ENCODE results near the gene NKIRAS2. TPM values are rescaled to one million over a fixed set of nuclear protein-coding genes. Genes with fewer than 3 reads are reported as not detected.

Gene NKIRAS2
- total RNA-seq, 1 donor from 2014 or later: 63.6 TPM

DNA sequence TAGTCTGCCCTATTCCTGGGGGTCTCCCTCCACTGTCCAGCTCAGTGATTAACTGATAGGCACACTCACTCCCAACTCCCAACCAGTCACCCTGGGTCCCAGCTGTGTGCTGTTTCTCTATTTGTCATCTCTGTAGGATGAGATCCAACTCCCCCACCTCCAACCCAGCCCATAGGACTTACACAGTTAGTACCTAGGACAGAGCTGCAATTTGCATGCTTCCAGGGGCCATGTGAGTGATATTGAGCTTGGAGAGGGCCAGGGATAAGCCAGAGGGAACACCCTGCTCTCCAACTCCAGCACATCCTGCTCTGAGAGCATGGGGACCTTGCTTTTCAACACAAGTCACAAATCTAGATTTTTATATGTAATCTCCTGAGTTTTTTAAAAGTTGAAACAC, 21.7 kb downstream of the NKIRAS2 start:
- DNase-seq (ENCODE audit: low spot score in 2 of 2): no peak
- TF ChIP-seq, protein P1, sequence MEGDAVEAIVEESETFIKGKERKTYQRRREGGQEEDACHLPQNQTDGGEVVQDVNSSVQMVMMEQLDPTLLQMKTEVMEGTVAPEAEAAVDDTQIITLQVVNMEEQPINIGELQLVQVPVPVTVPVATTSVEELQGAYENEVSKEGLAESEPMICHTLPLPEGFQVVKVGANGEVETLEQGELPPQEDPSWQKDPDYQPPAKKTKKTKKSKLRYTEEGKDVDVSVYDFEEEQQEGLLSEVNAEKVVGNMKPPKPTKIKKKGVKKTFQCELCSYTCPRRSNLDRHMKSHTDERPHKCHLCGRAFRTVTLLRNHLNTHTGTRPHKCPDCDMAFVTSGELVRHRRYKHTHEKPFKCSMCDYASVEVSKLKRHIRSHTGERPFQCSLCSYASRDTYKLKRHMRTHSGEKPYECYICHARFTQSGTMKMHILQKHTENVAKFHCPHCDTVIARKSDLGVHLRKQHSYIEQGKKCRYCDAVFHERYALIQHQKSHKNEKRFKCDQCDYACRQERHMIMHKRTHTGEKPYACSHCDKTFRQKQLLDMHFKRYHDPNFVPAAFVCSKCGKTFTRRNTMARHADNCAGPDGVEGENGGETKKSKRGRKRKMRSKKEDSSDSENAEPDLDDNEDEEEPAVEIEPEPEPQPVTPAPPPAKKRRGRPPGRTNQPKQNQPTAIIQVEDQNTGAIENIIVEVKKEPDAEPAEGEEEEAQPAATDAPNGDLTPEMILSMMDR (IDR thresholded peaks at IDR 0.05): no peak
- intact Hi-C loops (cut with DNase I): no loop called here
- no peaks in the 10 kb centered on the region for H3K36me3 ChIP-seq
- no peaks in the 10 kb centered on the region for H3K27me3 ChIP-seq
- H3K4me1 ChIP-seq: peaks cover 0 to 4% of the 10 kb centered on the region in 2 donors
- H3K27ac ChIP-seq: no peak overlapping the region
- no peak overlapping the region for H3K4me3 ChIP-seq
- H3K9me3 ChIP-seq: no peaks in the 10 kb centered on the region

DNA sequence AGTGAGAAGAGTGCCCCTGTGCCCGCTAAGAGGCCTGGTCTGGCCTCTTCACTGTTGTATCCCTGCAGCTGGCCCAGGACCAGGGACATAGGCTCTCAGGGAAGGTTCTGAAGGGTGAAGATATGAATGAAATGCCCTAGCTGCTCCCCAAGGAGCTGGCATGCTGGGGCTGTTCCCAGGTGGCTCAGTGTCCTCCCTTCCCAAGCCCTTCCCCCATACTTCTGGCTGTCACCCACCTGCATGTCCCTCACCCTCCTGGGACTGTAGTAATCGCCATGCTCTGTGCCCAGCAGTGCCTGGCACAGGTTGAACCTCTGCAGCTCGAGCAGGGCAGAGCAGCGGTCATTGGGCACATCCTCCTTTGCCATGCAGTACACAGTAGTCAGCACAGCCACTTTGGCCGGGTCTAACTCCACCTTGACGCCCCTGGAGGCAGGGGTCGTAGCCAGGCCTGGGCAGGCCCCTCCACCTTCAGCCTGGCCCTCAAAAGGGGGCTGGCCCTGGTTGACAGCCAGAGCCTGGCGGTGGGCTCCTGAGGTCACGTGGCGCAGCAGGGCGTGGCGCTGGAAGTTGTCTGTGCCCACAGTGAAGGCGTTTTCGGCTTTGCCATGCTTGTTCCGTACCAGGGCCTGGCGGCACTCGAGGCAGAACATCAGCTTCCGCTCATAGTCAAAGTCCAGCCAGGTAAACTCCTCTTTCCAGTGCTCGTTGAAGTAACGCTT, 22.9 kb downstream of the NKIRAS2 start:
- Histone ChIP-seq H3K4me3 (no peak overlapping the region), H3K9me3 (no peaks in the 10 kb centered on the region), H3K4me1 (peaks cover 0 to 4% of the 10 kb centered on the region in 2 donors), H3K36me3 (no peaks in the 10 kb centered on the region), H3K27ac (no peak overlapping the region), H3K27me3 (no peaks in the 10 kb centered on the region)
- intact Hi-C loops (cut with DNase I): no loop called here
- TF ChIP-seq, protein P1 (IDR thresholded peaks at IDR 0.05): no peak
- no peak for DNase-seq (ENCODE audit: low spot score in 2 of 2)

DNA sequence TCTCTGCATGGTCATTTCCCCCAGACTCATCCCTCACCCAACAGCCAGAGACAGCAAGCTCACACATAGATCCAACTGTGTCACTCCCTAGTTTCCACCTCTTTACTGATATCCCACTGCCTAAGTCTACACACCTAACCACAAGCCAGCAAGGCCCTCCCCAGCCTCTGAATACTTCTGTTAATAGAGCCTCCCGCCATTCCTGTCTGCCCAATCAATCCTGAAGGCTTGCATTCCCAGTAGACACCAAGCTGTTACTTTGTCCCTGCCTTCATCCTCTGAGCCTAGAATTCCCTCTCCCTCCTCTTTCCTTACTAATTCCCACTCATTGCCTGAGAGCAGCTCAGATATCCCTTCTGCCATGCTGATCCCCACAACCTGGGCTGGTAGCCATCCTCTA, 25.8 kb downstream of the NKIRAS2 start:
- DNase-seq (ENCODE audit: low spot score in 2 of 2): no peak
- intact Hi-C loops (cut with DNase I): no loop called here
- H3K27ac ChIP-seq: no peak overlapping the region
- no peaks in the 10 kb centered on the region for H3K27me3 ChIP-seq
- no peaks in the 10 kb centered on the region for H3K4me1 ChIP-seq
- no peaks in the 10 kb centered on the region for H3K36me3 ChIP-seq
- TF ChIP-seq, protein P1 (IDR thresholded peaks at IDR 0.05): no peak
- H3K4me3 ChIP-seq: no peak overlapping the region
- H3K9me3 ChIP-seq: no peaks in the 10 kb centered on the region

DNA sequence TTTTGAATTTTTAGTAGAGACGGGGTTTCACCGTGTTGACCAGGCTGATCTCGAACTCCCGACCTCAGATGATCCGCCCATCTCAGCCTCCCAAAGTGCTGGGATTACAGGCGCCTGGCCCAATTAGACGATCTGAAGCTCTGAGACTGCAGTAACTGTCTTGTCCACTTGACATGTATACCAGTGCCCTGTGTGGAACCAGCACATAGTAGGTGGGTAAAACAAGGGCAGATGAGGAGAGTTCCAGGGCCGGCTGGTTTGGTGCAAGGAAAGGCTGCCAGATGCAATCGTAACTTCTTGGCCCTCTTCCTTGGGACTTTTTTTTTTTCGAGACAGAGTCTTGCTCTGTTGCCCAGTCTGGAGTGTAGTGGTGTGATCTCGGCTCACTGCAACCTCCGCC, 27.5 kb downstream of the NKIRAS2 start:
- Histone ChIP-seq H3K36me3 (no peaks in the 10 kb centered on the region), H3K27me3 (no peaks in the 10 kb centered on the region), H3K4me3 (no peak overlapping the region), H3K4me1 (no peaks in the 10 kb centered on the region), H3K9me3 (no peaks in the 10 kb centered on the region), H3K27ac (no peak overlapping the region)
- intact Hi-C loops (cut with DNase I): no loop called here
- TF ChIP-seq, protein P1 (IDR thresholded peaks at IDR 0.05): no peak
- DNase-seq (ENCODE audit: low spot score in 2 of 2): no peak

DNA sequence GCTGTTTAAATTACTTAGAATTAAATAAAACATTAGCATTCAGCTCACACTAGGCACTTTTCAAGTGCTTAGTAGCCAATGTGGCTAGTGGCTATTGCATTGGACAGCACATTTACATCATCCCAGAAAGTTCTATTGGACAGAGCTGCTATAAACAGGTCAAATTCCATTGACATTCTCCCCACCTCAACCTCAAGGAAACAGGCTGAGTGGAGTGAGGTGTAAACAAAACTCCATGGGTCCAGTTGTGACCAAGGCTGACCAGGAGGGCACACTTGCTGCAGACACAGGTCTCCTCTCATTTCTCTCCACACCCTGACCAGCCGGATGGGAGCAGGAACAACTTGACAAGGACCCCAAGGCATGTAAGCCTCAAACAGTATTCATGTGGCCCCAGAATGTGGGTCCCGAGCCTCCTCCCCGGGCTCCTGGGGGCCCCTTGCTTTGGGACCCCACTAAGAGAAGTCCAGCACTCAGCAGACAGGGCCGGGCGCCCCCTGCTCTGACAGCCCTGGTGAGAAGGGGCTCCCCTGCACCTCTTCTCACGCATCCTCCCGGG, 30.0 kb downstream of the NKIRAS2 start:
- Histone ChIP-seq H3K4me1 (no peaks in the 10 kb centered on the region), H3K4me3 (peak overlapping the region; percentile 65 to 84), H3K36me3 (no peaks in the 10 kb centered on the region), H3K9me3 (no peaks in the 10 kb centered on the region), H3K27me3 (no peaks in the 10 kb centered on the region), H3K27ac (no peak overlapping the region)
- DNase-seq (ENCODE audit: low spot score in 2 of 2): no peak
- TF ChIP-seq, protein P1 (IDR thresholded peaks at IDR 0.05): no peak
- intact Hi-C loops (cut with DNase I): no loop called here

Measured in ascending aorta (tissue), 2 donors.